HEK293 (cell line): ENCODE results near the gene SLC11A2.

Source experiments
- CTCF ChIA-PET: fragments of 350-600 bp; formaldehyde crosslinking; extraction: SDS; loops from one replicate; lab custom pipeline; 2021; ENCODE audit warnings: antibody characterized with exemption; lab: Yijun Ruan, JAX
- POLR2A ChIA-PET: fragments of 300-600 bp; formaldehyde crosslinking; extraction: SDS; loops from one replicate; lab custom pipeline; 2020; ENCODE audit warnings: antibody characterized with exemption, inconsistent platforms; lab: Yijun Ruan, JAX
- H3K27ac ChIP-seq: fragments of 200-500 bp; sonication (Bioruptor generic); 2 replicates; pipeline ENCODE4 v1.5.1; 2014; ENCODE audit warnings: low read depth, low read length, control low read depth, inconsistent platforms; ENCODE audit errors: extremely low read depth
- H3K36me3 ChIP-seq, 2 experiments: fragments of 200-500 bp in 1 of 2; sonication (Bioruptor generic) in 1 of 2; 1 replicate in 1 of 2; 2 replicates in 1 of 2; pipeline ENCODE4 v1.5.1; 2014 to 2017; ENCODE audit warnings: inconsistent platforms in 2 of 2, low read length in 2 of 2; ENCODE audit not compliant: control insufficient read depth in 2 of 2, insufficient read depth in 1 of 2
- H3K4me1 ChIP-seq: fragments of 200-500 bp; sonication (Bioruptor generic); 2 replicates; pipeline ENCODE4 v1.5.1; 2014; ENCODE audit warnings: mild to moderate bottlenecking, low read length, inconsistent platforms; ENCODE audit not compliant: control insufficient read depth, insufficient read depth
- H3K4me3 ChIP-seq: 2 replicates; pipeline ENCODE4 v1.5.1; 2011; ENCODE audit warnings: low read depth, mild to moderate bottlenecking, control low read depth, low read length, moderate library complexity
- H3K9me3 ChIP-seq: fragments of 200-500 bp; sonication (Bioruptor generic); 2 replicates; pipeline ENCODE4 v1.5.1; 2014; ENCODE audit warnings: low read depth, low read length, inconsistent platforms; ENCODE audit not compliant: control insufficient read depth, insufficient read depth
- AEBP2 ChIP-seq: fragments of 450-650 bp; formaldehyde crosslinking; IDR thresholded peaks from 2 replicates; pipeline ENCODE4 v1.5.1; 2016; ENCODE audit warnings: missing biosample characterization, missing genetic modification characterization, borderline replicate concordance
- CTCF ChIP-seq: fragments of 450-650 bp; formaldehyde crosslinking; IDR thresholded peaks from 2 replicates; pipeline ENCODE4 v1.5.1; 2016; ENCODE audit warnings: missing biosample characterization, missing genetic modification characterization
- MZF1 ChIP-seq: fragments of 450-650 bp; formaldehyde crosslinking; IDR thresholded peaks from 2 replicates; pipeline ENCODE4 v1.5.1; 2017; ENCODE audit warnings: missing biosample characterization, missing genetic modification characterization, borderline replicate concordance
- REPIN1 ChIP-seq: fragments of 450-650 bp; formaldehyde crosslinking; IDR thresholded peaks from 2 replicates; pipeline ENCODE4 v1.5.1; 2017; ENCODE audit warnings: missing biosample characterization, missing genetic modification characterization, low read depth
- SETDB1 ChIP-seq: IDR thresholded peaks from one replicate; pipeline ENCODE4 v1.6.1; 2017; ENCODE audit warnings: mild to moderate bottlenecking, low read length, moderate library complexity, mixed read lengths; ENCODE audit not compliant: insufficient read length
- YY1 ChIP-seq: fragments of 450-650 bp; formaldehyde crosslinking; IDR thresholded peaks from 2 replicates; pipeline ENCODE4 v1.5.1; 2018; ENCODE audit warnings: missing biosample characterization, missing genetic modification characterization
- ZBTB44 ChIP-seq: fragments of 450-650 bp; IDR thresholded peaks from 2 replicates; pipeline ENCODE4 v1.5.1; 2018; ENCODE audit warnings: missing biosample characterization, mild to moderate bottlenecking, missing genetic modification characterization
- ZBTB48 ChIP-seq: fragments of 450-650 bp; formaldehyde crosslinking; IDR thresholded peaks from 2 replicates; pipeline ENCODE4 v1.5.1; 2016; ENCODE audit warnings: missing biosample characterization, missing genetic modification characterization
- ZNF169 ChIP-seq: fragments of 450-650 bp; formaldehyde crosslinking; IDR thresholded peaks from 2 replicates; pipeline ENCODE4 v1.5.1; 2016; ENCODE audit warnings: missing biosample characterization, missing genetic modification characterization
- ZNF324 ChIP-seq: fragments of 450-650 bp; formaldehyde crosslinking; IDR thresholded peaks from 2 replicates; pipeline ENCODE4 v1.5.1; 2016; ENCODE audit warnings: missing biosample characterization, missing genetic modification characterization
- ZNF610 ChIP-seq: fragments of 450-650 bp; formaldehyde crosslinking; IDR thresholded peaks from 2 replicates; pipeline ENCODE4 v1.5.1; 2016; ENCODE audit warnings: missing biosample characterization, missing genetic modification characterization, borderline replicate concordance
- ZNF707 ChIP-seq: fragments of 450-650 bp; formaldehyde crosslinking; IDR thresholded peaks from 2 replicates; pipeline ENCODE4 v1.5.1; 2016; ENCODE audit warnings: missing biosample characterization, missing genetic modification characterization
- ZSCAN5A ChIP-seq: fragments of 450-650 bp; formaldehyde crosslinking; IDR thresholded peaks from 2 replicates; pipeline ENCODE4 v1.5.1; 2016; ENCODE audit warnings: missing biosample characterization, missing genetic modification characterization
- TF ChIP-seq, protein P1 (sequence below): fragments of 450-650 bp; formaldehyde crosslinking; IDR thresholded peaks from 2 replicates; pipeline ENCODE4; 2016; ENCODE audit warnings: missing biosample characterization, missing genetic modification characterization
- TF ChIP-seq, protein P2 (sequence below): fragments of 450-650 bp; formaldehyde crosslinking; IDR thresholded peaks from 2 replicates; pipeline ENCODE4 v1.5.1; 2016; ENCODE audit warnings: missing biosample characterization, missing genetic modification characterization, low read depth
- TF ChIP-seq, protein P3 (sequence below): fragments of 450-650 bp; formaldehyde crosslinking; IDR thresholded peaks from 2 replicates; pipeline ENCODE4 v1.5.1; 2016; ENCODE audit warnings: missing biosample characterization, missing genetic modification characterization

Gene SLC11A2

DNA sequence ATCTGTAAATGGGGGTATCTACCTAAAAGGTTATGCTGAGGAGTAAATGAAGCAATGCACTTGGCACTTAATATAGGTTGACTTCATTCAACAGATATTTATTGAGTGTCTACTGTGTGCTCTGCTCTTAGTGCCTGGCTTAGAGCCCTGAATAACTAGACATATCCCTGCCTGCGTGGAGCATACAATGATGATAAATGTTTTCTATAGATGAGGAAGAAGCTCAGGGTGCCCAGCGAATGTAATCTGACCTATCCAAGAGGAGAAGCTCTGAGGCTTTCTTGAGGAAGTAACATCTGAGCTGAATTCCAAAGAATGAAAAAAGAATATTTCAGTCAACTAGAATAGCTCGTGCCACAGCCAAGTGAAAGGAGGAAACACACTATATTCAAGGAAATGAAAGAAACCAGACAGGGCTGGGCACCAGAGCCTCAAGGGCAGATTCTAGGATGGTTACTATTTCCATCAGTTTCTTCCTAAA is 91.8 kb downstream of the SLC11A2 start:
- H3K9me3 ChIP-seq, result no peaks in the 10 kb centered on the region
- CTCF ChIA-PET, result no interaction called here
- TF ChIP-seq CTCF (tag by site-specific recombination) (no peak), ZSCAN5A (tag by site-specific recombination) (no peak), ZNF707 (no peak), MZF1 (tag by site-specific recombination) (no peak), ZNF610 (tag by site-specific recombination) (no peak), REPIN1 (no peak), ZNF324 (tag by site-specific recombination) (no peak), ZBTB48 (tag by site-specific recombination) (no peak), SETDB1 (no peak), YY1 (tag by site-specific recombination) (no peak), ZNF169 (tag by site-specific recombination) (no peak), ZBTB44 (tag by site-specific recombination) (no peak), AEBP2 (tag by site-specific recombination) (no peak)
- TF ChIP-seq, protein P1, sequence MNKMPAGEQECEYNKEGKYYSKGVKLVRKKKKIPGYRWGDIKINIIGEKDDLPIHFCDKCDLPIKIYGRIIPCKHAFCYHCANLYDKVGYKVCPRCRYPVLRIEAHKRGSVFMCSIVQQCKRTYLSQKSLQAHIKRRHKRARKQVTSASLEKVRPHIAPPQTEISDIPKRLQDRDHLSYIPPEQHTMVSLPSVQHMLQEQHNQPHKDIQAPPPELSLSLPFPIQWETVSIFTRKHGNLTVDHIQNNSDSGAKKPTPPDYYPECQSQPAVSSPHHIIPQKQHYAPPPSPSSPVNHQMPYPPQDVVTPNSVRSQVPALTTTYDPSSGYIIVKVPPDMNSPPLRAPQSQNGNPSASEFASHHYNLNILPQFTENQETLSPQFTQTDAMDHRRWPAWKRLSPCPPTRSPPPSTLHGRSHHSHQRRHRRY, result no peak
- TF ChIP-seq, protein P2, sequence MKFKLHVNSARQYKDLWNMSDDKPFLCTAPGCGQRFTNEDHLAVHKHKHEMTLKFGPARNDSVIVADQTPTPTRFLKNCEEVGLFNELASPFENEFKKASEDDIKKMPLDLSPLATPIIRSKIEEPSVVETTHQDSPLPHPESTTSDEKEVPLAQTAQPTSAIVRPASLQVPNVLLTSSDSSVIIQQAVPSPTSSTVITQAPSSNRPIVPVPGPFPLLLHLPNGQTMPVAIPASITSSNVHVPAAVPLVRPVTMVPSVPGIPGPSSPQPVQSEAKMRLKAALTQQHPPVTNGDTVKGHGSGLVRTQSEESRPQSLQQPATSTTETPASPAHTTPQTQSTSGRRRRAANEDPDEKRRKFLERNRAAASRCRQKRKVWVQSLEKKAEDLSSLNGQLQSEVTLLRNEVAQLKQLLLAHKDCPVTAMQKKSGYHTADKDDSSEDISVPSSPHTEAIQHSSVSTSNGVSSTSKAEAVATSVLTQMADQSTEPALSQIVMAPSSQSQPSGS (tag by site-specific recombination), result no peak
- TF ChIP-seq, protein P3, sequence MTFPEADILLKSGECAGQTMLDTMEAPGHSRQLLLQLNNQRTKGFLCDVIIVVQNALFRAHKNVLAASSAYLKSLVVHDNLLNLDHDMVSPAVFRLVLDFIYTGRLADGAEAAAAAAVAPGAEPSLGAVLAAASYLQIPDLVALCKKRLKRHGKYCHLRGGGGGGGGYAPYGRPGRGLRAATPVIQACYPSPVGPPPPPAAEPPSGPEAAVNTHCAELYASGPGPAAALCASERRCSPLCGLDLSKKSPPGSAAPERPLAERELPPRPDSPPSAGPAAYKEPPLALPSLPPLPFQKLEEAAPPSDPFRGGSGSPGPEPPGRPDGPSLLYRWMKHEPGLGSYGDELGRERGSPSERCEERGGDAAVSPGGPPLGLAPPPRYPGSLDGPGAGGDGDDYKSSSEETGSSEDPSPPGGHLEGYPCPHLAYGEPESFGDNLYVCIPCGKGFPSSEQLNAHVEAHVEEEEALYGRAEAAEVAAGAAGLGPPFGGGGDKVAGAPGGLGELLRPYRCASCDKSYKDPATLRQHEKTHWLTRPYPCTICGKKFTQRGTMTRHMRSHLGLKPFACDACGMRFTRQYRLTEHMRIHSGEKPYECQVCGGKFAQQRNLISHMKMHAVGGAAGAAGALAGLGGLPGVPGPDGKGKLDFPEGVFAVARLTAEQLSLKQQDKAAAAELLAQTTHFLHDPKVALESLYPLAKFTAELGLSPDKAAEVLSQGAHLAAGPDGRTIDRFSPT (tag by site-specific recombination), result no peak
- TF ChIP-seq, all 188 proteins: peak for 0
- Histone ChIP-seq H3K36me3 (peaks cover 9 to 10% of the 10 kb centered on the region in 2 experiments; a peak in 2 of 3 replicates), H3K4me3 (no peak overlapping the region), H3K4me1 (peaks cover 3% of the 10 kb centered on the region), H3K27ac (no peak overlapping the region)
- POLR2A ChIA-PET, result no interaction called here
